ENCODE measurements around the gene RERE.

Gene RERE

GRCh38 chr1:8663915-8664329 is 153.5 kb downstream of the RERE start:
- TF ChIP-seq ZBTB7A (IDR thresholded peaks at IDR 0.05; ENCODE audit: low read depth) (no peak), MAX (IDR thresholded peaks at IDR 0.05) (no peak), YY1 (IDR thresholded peaks at IDR 0.05; ENCODE audit: low read depth) (no peak), CREB1 (IDR thresholded peaks at IDR 0.05; ENCODE audit: low read depth) (no peak), TAF1 (IDR thresholded peaks at IDR 0.05; ENCODE audit: low read depth) (no peak), CEBPB (IDR thresholded peaks at IDR 0.05) (no peak), EP300 (IDR thresholded peaks at IDR 0.05; ENCODE audit: borderline replicate concordance) (no peak)
- TF ChIP-seq, protein P1, sequence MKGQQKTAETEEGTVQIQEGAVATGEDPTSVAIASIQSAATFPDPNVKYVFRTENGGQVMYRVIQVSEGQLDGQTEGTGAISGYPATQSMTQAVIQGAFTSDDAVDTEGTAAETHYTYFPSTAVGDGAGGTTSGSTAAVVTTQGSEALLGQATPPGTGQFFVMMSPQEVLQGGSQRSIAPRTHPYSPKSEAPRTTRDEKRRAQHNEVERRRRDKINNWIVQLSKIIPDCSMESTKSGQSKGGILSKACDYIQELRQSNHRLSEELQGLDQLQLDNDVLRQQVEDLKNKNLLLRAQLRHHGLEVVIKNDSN (IDR thresholded peaks at IDR 0.05), result no peak
- TF ChIP-seq, protein P2, sequence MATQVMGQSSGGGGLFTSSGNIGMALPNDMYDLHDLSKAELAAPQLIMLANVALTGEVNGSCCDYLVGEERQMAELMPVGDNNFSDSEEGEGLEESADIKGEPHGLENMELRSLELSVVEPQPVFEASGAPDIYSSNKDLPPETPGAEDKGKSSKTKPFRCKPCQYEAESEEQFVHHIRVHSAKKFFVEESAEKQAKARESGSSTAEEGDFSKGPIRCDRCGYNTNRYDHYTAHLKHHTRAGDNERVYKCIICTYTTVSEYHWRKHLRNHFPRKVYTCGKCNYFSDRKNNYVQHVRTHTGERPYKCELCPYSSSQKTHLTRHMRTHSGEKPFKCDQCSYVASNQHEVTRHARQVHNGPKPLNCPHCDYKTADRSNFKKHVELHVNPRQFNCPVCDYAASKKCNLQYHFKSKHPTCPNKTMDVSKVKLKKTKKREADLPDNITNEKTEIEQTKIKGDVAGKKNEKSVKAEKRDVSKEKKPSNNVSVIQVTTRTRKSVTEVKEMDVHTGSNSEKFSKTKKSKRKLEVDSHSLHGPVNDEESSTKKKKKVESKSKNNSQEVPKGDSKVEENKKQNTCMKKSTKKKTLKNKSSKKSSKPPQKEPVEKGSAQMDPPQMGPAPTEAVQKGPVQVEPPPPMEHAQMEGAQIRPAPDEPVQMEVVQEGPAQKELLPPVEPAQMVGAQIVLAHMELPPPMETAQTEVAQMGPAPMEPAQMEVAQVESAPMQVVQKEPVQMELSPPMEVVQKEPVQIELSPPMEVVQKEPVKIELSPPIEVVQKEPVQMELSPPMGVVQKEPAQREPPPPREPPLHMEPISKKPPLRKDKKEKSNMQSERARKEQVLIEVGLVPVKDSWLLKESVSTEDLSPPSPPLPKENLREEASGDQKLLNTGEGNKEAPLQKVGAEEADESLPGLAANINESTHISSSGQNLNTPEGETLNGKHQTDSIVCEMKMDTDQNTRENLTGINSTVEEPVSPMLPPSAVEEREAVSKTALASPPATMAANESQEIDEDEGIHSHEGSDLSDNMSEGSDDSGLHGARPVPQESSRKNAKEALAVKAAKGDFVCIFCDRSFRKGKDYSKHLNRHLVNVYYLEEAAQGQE (IDR thresholded peaks at IDR 0.05; ENCODE audit: low read depth), result no peak

- TF ChIP-seq FOXM1 (IDR thresholded peaks at IDR 0.05; ENCODE audit: borderline replicate concordance, low read depth) (no peak), RAD21 (IDR thresholded peaks at IDR 0.05; ENCODE audit: low read depth) (no peak), NFIC (IDR thresholded peaks at IDR 0.05) (no peak), TCF12 (IDR thresholded peaks at IDR 0.05; ENCODE audit: low read depth) (no peak), TEAD4 (IDR thresholded peaks at IDR 0.05) (no peak), TAF1 (IDR thresholded peaks at IDR 0.05; ENCODE audit: low read depth) (no peak), EGR1 (IDR thresholded peaks at IDR 0.05) (no peak)
- TF ChIP-seq, protein P1 (IDR thresholded peaks at IDR 0.05), result no peak
Measured at GRCh38 chr1:8663090-8663802, 154.2 kb downstream of the RERE start.

- no peak for TF ChIP-seq RAD21 (IDR thresholded peaks at IDR 0.05; ENCODE audit: low read depth)
- TF ChIP-seq FOXM1 (IDR thresholded peaks at IDR 0.05; ENCODE audit: borderline replicate concordance, low read depth), result no peak
- no peak for TF ChIP-seq TCF12 (IDR thresholded peaks at IDR 0.05; ENCODE audit: low read depth)
- no peak for TF ChIP-seq ZBTB7A (IDR thresholded peaks at IDR 0.05; ENCODE audit: low read depth)
- no peak for TF ChIP-seq TAF1 (IDR thresholded peaks at IDR 0.05; ENCODE audit: low read depth)
- no peak for TF ChIP-seq MAX (IDR thresholded peaks at IDR 0.05)
- no peak for TF ChIP-seq TEAD4 (IDR thresholded peaks at IDR 0.05)
- no peak for TF ChIP-seq CEBPB (IDR thresholded peaks at IDR 0.05)
- no peak for TF ChIP-seq YY1 (IDR thresholded peaks at IDR 0.05; ENCODE audit: low read depth)
Measured at GRCh38 chr1:8662380-8663072, 154.9 kb downstream of the RERE start.

DNA sequence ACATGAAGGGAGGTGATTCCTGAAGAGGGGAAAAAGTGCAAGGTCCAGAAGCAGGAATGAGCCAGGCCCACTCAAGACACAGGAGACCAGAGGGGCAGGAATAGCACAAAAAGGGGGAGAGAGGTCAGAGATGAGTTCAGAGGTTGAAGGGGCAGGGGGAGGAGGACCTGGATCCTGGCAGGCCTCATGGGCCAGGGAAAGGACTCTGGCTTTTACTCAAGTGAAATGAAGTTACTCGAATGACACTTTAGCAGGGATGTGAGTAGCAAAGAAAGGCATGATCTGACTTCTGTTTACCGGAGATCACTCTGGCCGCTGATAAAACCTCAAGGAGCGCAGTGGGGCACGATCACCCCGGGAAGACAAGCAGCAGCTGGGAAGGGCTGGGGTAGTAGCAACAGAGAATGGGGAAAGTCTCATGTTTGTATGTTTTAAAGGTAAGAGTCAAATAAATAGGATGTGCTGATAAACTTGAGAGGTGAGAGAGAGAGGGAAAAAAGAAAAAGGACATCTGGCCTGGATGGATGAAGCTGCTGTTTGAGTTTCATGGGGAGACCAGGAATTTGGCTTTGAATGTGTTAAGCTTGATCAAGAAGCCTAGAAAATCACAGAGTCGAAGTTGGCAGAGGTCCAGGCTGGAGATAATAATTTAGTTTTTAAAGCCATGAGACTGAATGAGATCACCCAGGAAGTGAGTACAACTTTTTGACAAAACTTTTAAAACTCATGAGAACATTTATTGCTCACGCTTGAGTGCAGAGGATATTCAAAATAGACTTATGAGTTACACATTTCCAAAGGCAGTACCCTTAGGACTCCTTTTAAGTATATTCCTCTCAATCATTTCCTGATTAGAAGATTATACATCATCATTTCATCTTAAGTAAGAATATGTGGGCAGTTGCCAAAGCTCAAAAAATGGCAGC is 156.0 kb downstream of the RERE start:
- TF ChIP-seq RAD21 (IDR thresholded peaks at IDR 0.05; ENCODE audit: low read depth) (no peak), MAX (IDR thresholded peaks at IDR 0.05) (no peak), ZBTB7A (IDR thresholded peaks at IDR 0.05; ENCODE audit: low read depth) (no peak), CREB1 (IDR thresholded peaks at IDR 0.05; ENCODE audit: low read depth) (no peak), TCF12 (IDR thresholded peaks at IDR 0.05; ENCODE audit: low read depth) (no peak), EP300 (IDR thresholded peaks at IDR 0.05; ENCODE audit: borderline replicate concordance) (no peak), FOXM1 (IDR thresholded peaks at IDR 0.05; ENCODE audit: borderline replicate concordance, low read depth) (no peak), TAF1 (IDR thresholded peaks at IDR 0.05; ENCODE audit: low read depth) (no peak), NFIC (IDR thresholded peaks at IDR 0.05) (no peak), EGR1 (IDR thresholded peaks at IDR 0.05) (no peak), YY1 (IDR thresholded peaks at IDR 0.05; ENCODE audit: low read depth) (no peak), CEBPB (IDR thresholded peaks at IDR 0.05) (no peak), TEAD4 (IDR thresholded peaks at IDR 0.05) (no peak)
- TF ChIP-seq, protein P2 (IDR thresholded peaks at IDR 0.05; ENCODE audit: low read depth), result no peak
- TF ChIP-seq, protein P1 (IDR thresholded peaks at IDR 0.05), result no peak

All from Ishikawa (cell line).